ENCODE results near the gene CD34. TPM values are rescaled to one million over a fixed set of nuclear protein-coding genes. Genes with fewer than 3 reads are reported as not detected.

The CD34 gene
- total RNA-seq, 1 experiment from 2014 or later = 0.35 TPM

GRCh38 chr1:207958376-207959139 is 47.6 kb upstream of the CD34 start:
- Histone ChIP-seq H4K8ac (replicated peaks; ENCODE audit: insufficient read length, low read depth, low read length) (no peak overlapping the region), H3K9me3 (ENCODE audit: control insufficient read depth, low read depth, low read length) (no peaks in the 10 kb centered on the region), H3K79me2 (ENCODE audit: insufficient read depth, low read length) (no peaks in the 10 kb centered on the region), H4K5ac (ENCODE audit: insufficient read length, low read depth, low read length) (no peak overlapping the region), H3K4me2 (ENCODE audit: insufficient read depth, insufficient read length, low read length) (peak overlapping the region; percentile 30), H3K27ac (ENCODE audit: insufficient read length, low read depth, low read length) (no peak overlapping the region), H3K23me2 (ENCODE audit: insufficient read length, low read depth, low read length, poor library complexity, severe bottlenecking) (peaks cover 9% of the 10 kb centered on the region), H2AFZ (ENCODE audit: low read length) (no peak overlapping the region), H2BK15ac (ENCODE audit: low read depth, low read length) (no peak overlapping the region), H2BK20ac (ENCODE audit: low read depth, low read length, poor library complexity, severe bottlenecking) (no peak overlapping the region), H3K56ac (ENCODE audit: insufficient read length, low read depth, low read length) (no peak overlapping the region), H3K14ac (ENCODE audit: insufficient read depth, low read length) (no peak overlapping the region), H3K23ac (ENCODE audit: insufficient read length, low read depth, low read length) (no peak overlapping the region), H3K4me1 (ENCODE audit: insufficient read depth, low read length) (no peaks in the 10 kb centered on the region), H2BK5ac (ENCODE audit: insufficient read length, low read length) (no peak overlapping the region), H2BK12ac (ENCODE audit: insufficient read length, low read depth, low read length) (no peak overlapping the region), H4K91ac (ENCODE audit: insufficient read length, low read depth, low read length) (no peak overlapping the region), H3K27me3 (ENCODE audit: insufficient read depth, low read length) (peaks cover 25% of the 10 kb centered on the region), H3K9ac (ENCODE audit: extremely low read depth, insufficient read length, low read length) (no peak overlapping the region), H2AK5ac (ENCODE audit: insufficient read length, low read length) (no peak overlapping the region), H4K20me1 (ENCODE audit: control insufficient read depth, insufficient read depth, insufficient read length) (no peaks in the 10 kb centered on the region), H3K79me1 (ENCODE audit: insufficient read depth, low read depth, low read length, poor library complexity, severe bottlenecking) (no peaks in the 10 kb centered on the region), H3K18ac (ENCODE audit: insufficient read length, low read depth, low read length) (no peak overlapping the region), H2BK120ac (ENCODE audit: low read depth, low read length, poor library complexity, severe bottlenecking) (no peak overlapping the region), H3K4ac (ENCODE audit: low read depth, low read length) (no peak overlapping the region), H3T11ph (ENCODE audit: low read length) (no peak overlapping the region)
- Mint-ChIP-seq H3K36me3 (ENCODE audit: insufficient read depth in 1 of 3, low read depth in 3 of 3) (no peaks in the 10 kb centered on the region; a peak in 1 of 7 replicates), H3K4me1 (peaks cover 7 to 8% of the 10 kb centered on the region in 2 experiments), H3K27ac (no peak overlapping the region), H3K9me3 (peaks cover 0 to 5% of the 10 kb centered on the region in 2 experiments; a peak in 1 of 5 replicates), H3K27me3 (ENCODE audit: low read depth) (peaks cover 91% of the 10 kb centered on the region), H3K4me3 (peak overlapping the region; percentile 51 to 65; a peak in 4 of 5 replicates)
- no CpG with 5 or more reads among the region's 24 CpGs for WGBS (ENCODE audit: extremely low coverage, insufficient read length, low lambda C conversion rate)
- no peak for TF ChIP-seq CTCF (conservative IDR thresholded peaks at IDR 0.05)
- no peak for DNase-seq

Measured in H9 (cell line).